KG1 (cell line): ENCODE data around the gene ZNF618.
"Not testable (repeated sequence)": the region's sequence is repeated elsewhere in the genome, so short reads cannot be mapped to it uniquely, and the experiment has no call there.

Experiments
- DNase-seq: peaks from one replicate; lab custom pipeline; 2025; lab: John Stamatoyannopoulos, UW

Gene ZNF618

GRCh38 chr9:114039484-114039883, 163.4 kb downstream of the ZNF618 start:
- DNase-seq, result no peak

GRCh38 chr9:114043660-114044059, 167.6 kb downstream of the ZNF618 start:
- not testable (repeated sequence) for DNase-seq

GRCh38 chr9:114046237-114046755, 170.2 kb downstream of the ZNF618 start:
- no peak for DNase-seq

- DNase-seq, result no peak
Observed at GRCh38 chr9:114046875-114047274, 170.8 kb downstream of the ZNF618 start.

- no peak for DNase-seq
Observed at GRCh38 chr9:114047717-114048116, 171.6 kb downstream of the ZNF618 start.

- no peak for DNase-seq
Observed at GRCh38 chr9:114048533-114049415, 172.7 kb downstream of the ZNF618 start.

GRCh38 chr9:114049441-114050225, 173.5 kb downstream of the ZNF618 start:
- DNase-seq, result no peak

- DNase-seq, result no peak
Observed at GRCh38 chr9:114050226-114050568, 174.1 kb downstream of the ZNF618 start.

GRCh38 chr9:114050646-114051045, 174.5 kb downstream of the ZNF618 start:
- DNase-seq, result no peak

- DNase-seq, result no peak
Observed at GRCh38 chr9:114051281-114051680, 175.2 kb downstream of the ZNF618 start.

- DNase-seq, result no peak
Observed at GRCh38 chr9:114051706-114052105, 175.6 kb downstream of the ZNF618 start.

GRCh38 chr9:114053246-114054005, 177.3 kb downstream of the ZNF618 start:
- no peak for DNase-seq

- DNase-seq, result no peak
Observed at GRCh38 chr9:114054191-114054690, 178.1 kb downstream of the ZNF618 start.

GRCh38 chr9:114055061-114055460, 179.0 kb downstream of the ZNF618 start:
- no peak for DNase-seq

GRCh38 chr9:114055894-114056293, 179.8 kb downstream of the ZNF618 start:
- DNase-seq, result no peak

GRCh38 chr9:114056527-114056926, 180.4 kb downstream of the ZNF618 start:
- no peak for DNase-seq

- DNase-seq, result no peak
Observed at GRCh38 chr9:114057161-114057885, 181.2 kb downstream of the ZNF618 start.

GRCh38 chr9:114058688-114059046, 182.6 kb downstream of the ZNF618 start:
- DNase-seq, result no peak

GRCh38 chr9:114059047-114059803, 183.1 kb downstream of the ZNF618 start:
- no peak for DNase-seq

GRCh38 chr9:114060070-114060469, 184.0 kb downstream of the ZNF618 start:
- no peak for DNase-seq

GRCh38 chr9:114060711-114061110, 184.6 kb downstream of the ZNF618 start:
- DNase-seq, result no peak
